ENCODE measurements around the gene BHLHA9.
"Not testable (repeated sequence)": the region's sequence is repeated elsewhere in the genome, so short reads cannot be mapped to it uniquely, and the experiment has no call there.

BHLHA9 gene

GRCh38 chr17:1299552-1300370 is 29.5 kb downstream of the BHLHA9 start:
- no peak for DNase-seq (ENCODE audit: low read depth in 4 of 4, low spot score in 1 of 4)

- DNase-seq (ENCODE audit: low read depth in 4 of 4, low spot score in 1 of 4) = no peak
These were observed 30.2 kb downstream of the BHLHA9 start for GRCh38 chr17:1300371-1300905.

GRCh38 chr17:1301546-1301945 is 31.3 kb downstream of the BHLHA9 start:
- no peak for DNase-seq (ENCODE audit: low read depth in 4 of 4, low spot score in 1 of 4)

GRCh38 chr17:1302761-1303160 is 32.5 kb downstream of the BHLHA9 start:
- no peak for DNase-seq (ENCODE audit: low read depth in 4 of 4, low spot score in 1 of 4)

- no peak for DNase-seq (ENCODE audit: low read depth in 4 of 4, low spot score in 1 of 4)
These were observed 34.3 kb downstream of the BHLHA9 start for GRCh38 chr17:1304522-1304921.

- no peak for DNase-seq (ENCODE audit: low read depth in 4 of 4, low spot score in 1 of 4)
These were observed 34.8 kb downstream of the BHLHA9 start for GRCh38 chr17:1304962-1305563.

- DNase-seq (ENCODE audit: low read depth in 4 of 4, low spot score in 1 of 4) = not testable (repeated sequence)
These were observed 37.6 kb downstream of the BHLHA9 start for GRCh38 chr17:1307829-1308228.

- no peak for DNase-seq (ENCODE audit: low read depth in 4 of 4, low spot score in 1 of 4)
These were observed 42.1 kb downstream of the BHLHA9 start for GRCh38 chr17:1312261-1312870.

- DNase-seq (ENCODE audit: low read depth in 4 of 4, low spot score in 1 of 4) = no peak
These were observed 43.2 kb downstream of the BHLHA9 start for GRCh38 chr17:1313270-1314005.

GRCh38 chr17:1315409-1315808 is 45.2 kb downstream of the BHLHA9 start:
- DNase-seq (ENCODE audit: low read depth in 4 of 4, low spot score in 1 of 4) = no peak

GRCh38 chr17:1315891-1316403 is 45.7 kb downstream of the BHLHA9 start:
- no peak for DNase-seq (ENCODE audit: low read depth in 4 of 4, low spot score in 1 of 4)
